ENCODE data around the gene ACACB. TPM values are rescaled to one million over a fixed set of nuclear protein-coding genes. Genes with fewer than 3 reads are reported as not detected.

Gene ACACB
- total and polyA plus RNA-seq, 2 experiments from 2014 or later: 6.2 to 15.4 TPM

DNA sequence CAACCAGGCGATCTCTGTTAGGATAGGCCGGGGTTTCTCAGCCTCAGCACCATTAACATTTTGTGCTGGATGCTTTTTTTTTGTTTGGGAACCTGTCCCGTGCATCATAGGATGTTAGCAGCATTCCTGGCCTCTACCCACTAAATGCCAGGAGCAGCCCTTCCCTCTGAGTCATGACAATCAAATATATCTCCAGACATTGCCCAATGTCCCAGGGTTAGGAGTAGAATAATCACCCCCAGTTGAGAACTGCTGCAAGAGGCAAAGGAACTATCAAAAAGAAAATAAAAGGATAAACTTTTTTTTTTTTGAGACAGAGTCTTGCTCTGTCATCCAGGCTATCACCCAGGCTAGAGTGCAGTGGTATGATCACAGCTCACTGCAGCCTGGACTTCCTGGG lies 76.0 kb downstream of the ACACB start:
- H3K27me3 Mint-ChIP-seq (ENCODE audit: insufficient read depth, low read depth, poor library complexity): no peaks in the 10 kb centered on the region
- Histone ChIP-seq H3K27me3 (ENCODE audit: insufficient read depth) (no peaks in the 10 kb centered on the region), H3K4me1 (ENCODE audit: insufficient read depth) (no peaks in the 10 kb centered on the region), H3K79me2 (replicated peaks; ENCODE audit: insufficient read depth) (no peaks in the 10 kb centered on the region), H3K27ac (ENCODE audit: low read depth) (no peak overlapping the region), H3F3A (replicated peaks; ENCODE audit: low read depth) (no peaks in the 10 kb centered on the region), H2AFZ (no peak overlapping the region), H4K20me1 (replicated peaks; ENCODE audit: insufficient read depth) (no peaks in the 10 kb centered on the region), H3K4me3 (no peak overlapping the region), H3K4me2 (no peak overlapping the region), H3K9me2 (ENCODE audit: insufficient read depth) (no peaks in the 10 kb centered on the region), H3K36me3 (ENCODE audit: insufficient read depth) (no peaks in the 10 kb centered on the region)
- H3K27ac Mint-ChIP-seq: no peak overlapping the region
- DNase-seq (ENCODE audit: low spot score) (no peak), ATAC-seq (no peak)
- no peak overlapping the region for H3K4me3 Mint-ChIP-seq
- H3K9me3 Mint-ChIP-seq: no peaks in the 10 kb centered on the region
- H3K36me3 Mint-ChIP-seq (ENCODE audit: low read depth): peaks cover 10% of the 10 kb centered on the region
- TF ChIP-seq JUNB (IDR thresholded peaks at IDR 0.05; ENCODE audit: unreplicated experiment): no peak
- TF ChIP-seq EZH2phosphoT487 (IDR thresholded peaks at IDR 0.05; ENCODE audit: unreplicated experiment): no peak
- TF ChIP-seq, protein P1, sequence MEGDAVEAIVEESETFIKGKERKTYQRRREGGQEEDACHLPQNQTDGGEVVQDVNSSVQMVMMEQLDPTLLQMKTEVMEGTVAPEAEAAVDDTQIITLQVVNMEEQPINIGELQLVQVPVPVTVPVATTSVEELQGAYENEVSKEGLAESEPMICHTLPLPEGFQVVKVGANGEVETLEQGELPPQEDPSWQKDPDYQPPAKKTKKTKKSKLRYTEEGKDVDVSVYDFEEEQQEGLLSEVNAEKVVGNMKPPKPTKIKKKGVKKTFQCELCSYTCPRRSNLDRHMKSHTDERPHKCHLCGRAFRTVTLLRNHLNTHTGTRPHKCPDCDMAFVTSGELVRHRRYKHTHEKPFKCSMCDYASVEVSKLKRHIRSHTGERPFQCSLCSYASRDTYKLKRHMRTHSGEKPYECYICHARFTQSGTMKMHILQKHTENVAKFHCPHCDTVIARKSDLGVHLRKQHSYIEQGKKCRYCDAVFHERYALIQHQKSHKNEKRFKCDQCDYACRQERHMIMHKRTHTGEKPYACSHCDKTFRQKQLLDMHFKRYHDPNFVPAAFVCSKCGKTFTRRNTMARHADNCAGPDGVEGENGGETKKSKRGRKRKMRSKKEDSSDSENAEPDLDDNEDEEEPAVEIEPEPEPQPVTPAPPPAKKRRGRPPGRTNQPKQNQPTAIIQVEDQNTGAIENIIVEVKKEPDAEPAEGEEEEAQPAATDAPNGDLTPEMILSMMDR (conservative IDR thresholded peaks at IDR 0.05; ENCODE audit: low read depth in 2 of 2): no peak
- TF ChIP-seq NANOG (IDR thresholded peaks at IDR 0.05; ENCODE audit: borderline replicate concordance): no peak
- TF ChIP-seq, protein P2, sequence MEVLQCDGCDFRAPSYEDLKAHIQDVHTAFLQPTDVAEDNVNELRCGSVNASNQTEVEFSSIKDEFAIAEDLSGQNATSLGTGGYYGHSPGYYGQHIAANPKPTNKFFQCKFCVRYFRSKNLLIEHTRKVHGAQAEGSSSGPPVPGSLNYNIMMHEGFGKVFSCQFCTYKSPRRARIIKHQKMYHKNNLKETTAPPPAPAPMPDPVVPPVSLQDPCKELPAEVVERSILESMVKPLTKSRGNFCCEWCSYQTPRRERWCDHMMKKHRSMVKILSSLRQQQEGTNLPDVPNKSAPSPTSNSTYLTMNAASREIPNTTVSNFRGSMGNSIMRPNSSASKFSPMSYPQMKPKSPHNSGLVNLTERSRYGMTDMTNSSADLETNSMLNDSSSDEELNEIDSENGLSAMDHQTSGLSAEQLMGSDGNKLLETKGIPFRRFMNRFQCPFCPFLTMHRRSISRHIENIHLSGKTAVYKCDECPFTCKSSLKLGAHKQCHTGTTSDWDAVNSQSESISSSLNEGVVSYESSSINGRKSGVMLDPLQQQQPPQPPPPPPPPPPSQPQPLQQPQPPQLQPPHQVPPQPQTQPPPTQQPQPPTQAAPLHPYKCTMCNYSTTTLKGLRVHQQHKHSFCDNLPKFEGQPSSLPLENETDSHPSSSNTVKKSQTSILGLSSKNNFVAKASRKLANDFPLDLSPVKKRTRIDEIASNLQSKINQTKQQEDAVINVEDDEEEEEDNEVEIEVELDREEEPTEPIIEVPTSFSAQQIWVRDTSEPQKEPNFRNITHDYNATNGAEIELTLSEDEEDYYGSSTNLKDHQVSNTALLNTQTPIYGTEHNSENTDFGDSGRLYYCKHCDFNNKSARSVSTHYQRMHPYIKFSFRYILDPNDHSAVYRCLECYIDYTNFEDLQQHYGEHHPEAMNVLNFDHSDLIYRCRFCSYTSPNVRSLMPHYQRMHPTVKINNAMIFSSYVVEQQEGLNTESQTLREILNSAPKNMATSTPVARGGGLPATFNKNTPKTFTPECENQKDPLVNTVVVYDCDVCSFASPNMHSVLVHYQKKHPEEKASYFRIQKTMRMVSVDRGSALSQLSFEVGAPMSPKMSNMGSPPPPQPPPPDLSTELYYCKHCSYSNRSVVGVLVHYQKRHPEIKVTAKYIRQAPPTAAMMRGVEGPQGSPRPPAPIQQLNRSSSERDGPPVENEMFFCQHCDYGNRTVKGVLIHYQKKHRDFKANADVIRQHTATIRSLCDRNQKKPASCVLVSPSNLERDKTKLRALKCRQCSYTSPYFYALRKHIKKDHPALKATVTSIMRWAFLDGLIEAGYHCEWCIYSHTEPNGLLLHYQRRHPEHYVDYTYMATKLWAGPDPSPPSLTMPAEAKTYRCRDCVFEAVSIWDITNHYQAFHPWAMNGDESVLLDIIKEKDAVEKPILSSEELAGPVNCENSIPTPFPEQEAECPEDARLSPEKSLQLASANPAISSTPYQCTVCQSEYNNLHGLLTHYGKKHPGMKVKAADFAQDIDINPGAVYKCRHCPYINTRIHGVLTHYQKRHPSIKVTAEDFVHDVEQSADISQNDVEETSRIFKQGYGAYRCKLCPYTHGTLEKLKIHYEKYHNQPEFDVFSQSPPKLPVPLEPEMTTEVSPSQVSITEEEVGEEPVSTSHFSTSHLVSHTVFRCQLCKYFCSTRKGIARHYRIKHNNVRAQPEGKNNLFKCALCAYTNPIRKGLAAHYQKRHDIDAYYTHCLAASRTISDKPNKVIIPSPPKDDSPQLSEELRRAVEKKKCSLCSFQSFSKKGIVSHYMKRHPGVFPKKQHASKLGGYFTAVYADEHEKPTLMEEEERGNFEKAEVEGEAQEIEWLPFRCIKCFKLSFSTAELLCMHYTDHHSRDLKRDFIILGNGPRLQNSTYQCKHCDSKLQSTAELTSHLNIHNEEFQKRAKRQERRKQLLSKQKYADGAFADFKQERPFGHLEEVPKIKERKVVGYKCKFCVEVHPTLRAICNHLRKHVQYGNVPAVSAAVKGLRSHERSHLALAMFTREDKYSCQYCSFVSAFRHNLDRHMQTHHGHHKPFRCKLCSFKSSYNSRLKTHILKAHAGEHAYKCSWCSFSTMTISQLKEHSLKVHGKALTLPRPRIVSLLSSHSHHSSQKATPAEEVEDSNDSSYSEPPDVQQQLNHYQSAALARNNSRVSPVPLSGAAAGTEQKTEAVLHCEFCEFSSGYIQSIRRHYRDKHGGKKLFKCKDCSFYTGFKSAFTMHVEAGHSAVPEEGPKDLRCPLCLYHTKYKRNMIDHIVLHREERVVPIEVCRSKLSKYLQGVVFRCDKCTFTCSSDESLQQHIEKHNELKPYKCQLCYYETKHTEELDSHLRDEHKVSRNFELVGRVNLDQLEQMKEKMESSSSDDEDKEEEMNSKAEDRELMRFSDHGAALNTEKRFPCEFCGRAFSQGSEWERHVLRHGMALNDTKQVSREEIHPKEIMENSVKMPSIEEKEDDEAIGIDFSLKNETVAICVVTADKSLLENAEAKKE (CRISPR knock-in tag; IDR thresholded peaks at IDR 0.05): no peak
- no peak for TF ChIP-seq EZH2 (IDR thresholded peaks at IDR 0.05; ENCODE audit: low read depth, unreplicated experiment)
- no peak for TF ChIP-seq POLR2AphosphoS5 (IDR thresholded peaks at IDR 0.05; ENCODE audit: low read depth)
- TF ChIP-seq ZNF114 (CRISPR knock-in tag; IDR thresholded peaks at IDR 0.05): no peak
- TF ChIP-seq, protein P3, sequence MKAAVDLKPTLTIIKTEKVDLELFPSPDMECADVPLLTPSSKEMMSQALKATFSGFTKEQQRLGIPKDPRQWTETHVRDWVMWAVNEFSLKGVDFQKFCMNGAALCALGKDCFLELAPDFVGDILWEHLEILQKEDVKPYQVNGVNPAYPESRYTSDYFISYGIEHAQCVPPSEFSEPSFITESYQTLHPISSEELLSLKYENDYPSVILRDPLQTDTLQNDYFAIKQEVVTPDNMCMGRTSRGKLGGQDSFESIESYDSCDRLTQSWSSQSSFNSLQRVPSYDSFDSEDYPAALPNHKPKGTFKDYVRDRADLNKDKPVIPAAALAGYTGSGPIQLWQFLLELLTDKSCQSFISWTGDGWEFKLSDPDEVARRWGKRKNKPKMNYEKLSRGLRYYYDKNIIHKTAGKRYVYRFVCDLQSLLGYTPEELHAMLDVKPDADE (IDR thresholded peaks at IDR 0.05): no peak
- no peak for TF ChIP-seq STAT1 (IDR thresholded peaks at IDR 0.05; ENCODE audit: unreplicated experiment)
- no peak for TF ChIP-seq ZNF331 (CRISPR knock-in tag; IDR thresholded peaks at IDR 0.05; ENCODE audit: low read depth)
- no peak for TF ChIP-seq CREB1 (CRISPR knock-in tag; IDR thresholded peaks at IDR 0.05; ENCODE audit: low read depth)
- TF ChIP-seq, protein P4, sequence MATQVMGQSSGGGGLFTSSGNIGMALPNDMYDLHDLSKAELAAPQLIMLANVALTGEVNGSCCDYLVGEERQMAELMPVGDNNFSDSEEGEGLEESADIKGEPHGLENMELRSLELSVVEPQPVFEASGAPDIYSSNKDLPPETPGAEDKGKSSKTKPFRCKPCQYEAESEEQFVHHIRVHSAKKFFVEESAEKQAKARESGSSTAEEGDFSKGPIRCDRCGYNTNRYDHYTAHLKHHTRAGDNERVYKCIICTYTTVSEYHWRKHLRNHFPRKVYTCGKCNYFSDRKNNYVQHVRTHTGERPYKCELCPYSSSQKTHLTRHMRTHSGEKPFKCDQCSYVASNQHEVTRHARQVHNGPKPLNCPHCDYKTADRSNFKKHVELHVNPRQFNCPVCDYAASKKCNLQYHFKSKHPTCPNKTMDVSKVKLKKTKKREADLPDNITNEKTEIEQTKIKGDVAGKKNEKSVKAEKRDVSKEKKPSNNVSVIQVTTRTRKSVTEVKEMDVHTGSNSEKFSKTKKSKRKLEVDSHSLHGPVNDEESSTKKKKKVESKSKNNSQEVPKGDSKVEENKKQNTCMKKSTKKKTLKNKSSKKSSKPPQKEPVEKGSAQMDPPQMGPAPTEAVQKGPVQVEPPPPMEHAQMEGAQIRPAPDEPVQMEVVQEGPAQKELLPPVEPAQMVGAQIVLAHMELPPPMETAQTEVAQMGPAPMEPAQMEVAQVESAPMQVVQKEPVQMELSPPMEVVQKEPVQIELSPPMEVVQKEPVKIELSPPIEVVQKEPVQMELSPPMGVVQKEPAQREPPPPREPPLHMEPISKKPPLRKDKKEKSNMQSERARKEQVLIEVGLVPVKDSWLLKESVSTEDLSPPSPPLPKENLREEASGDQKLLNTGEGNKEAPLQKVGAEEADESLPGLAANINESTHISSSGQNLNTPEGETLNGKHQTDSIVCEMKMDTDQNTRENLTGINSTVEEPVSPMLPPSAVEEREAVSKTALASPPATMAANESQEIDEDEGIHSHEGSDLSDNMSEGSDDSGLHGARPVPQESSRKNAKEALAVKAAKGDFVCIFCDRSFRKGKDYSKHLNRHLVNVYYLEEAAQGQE (IDR thresholded peaks at IDR 0.05; ENCODE audit: unreplicated experiment): no peak
- H3K4me1 Mint-ChIP-seq: no peaks in the 10 kb centered on the region

All from GM23338 (cell line).